SH-SY5Y (cell line): ENCODE measurements around the gene P2RY8.

ENCODE experiments used
- GATA2 ChIP-seq: IDR thresholded peaks from 2 replicates; pipeline ENCODE4 v1.6.1; 2011; ENCODE audit warnings: mild to moderate bottlenecking, low read depth, low read length
- GATA3 ChIP-seq: IDR thresholded peaks from 2 replicates; pipeline ENCODE4 v1.6.1; 2011; ENCODE audit warnings: low read depth, mild to moderate bottlenecking, low read length, moderate library complexity

GRCh38 chrX:1561164-1561563 lies 24.2 kb upstream of the P2RY8 start:
- TF ChIP-seq GATA3 (no peak), GATA2 (no peak)
